K562 (cell line): Measurements from ENCODE around the gene TRPC4AP.

Source experiments
- HDAC2 ChIP-seq: fragments of 450-650 bp; IDR thresholded peaks from 2 replicates; pipeline ENCODE4 v1.6.1; 2016; ENCODE audit warnings: mild to moderate bottlenecking
- NFIC ChIP-seq: fragments of 450-650 bp; IDR thresholded peaks from 2 replicates; pipeline ENCODE4 v1.6.1; 2017; ENCODE audit warnings: mild to moderate bottlenecking, inconsistent platforms
- SP1 ChIP-seq: sonication (generic); formaldehyde crosslinking; IDR thresholded peaks from 2 replicates; pipeline ENCODE4 v1.8.1; 2022; ENCODE audit warnings: mild to moderate bottlenecking, missing genetic modification reagents
- ZNF561 ChIP-seq: fragments of 450-650 bp; formaldehyde crosslinking; conservative IDR thresholded peaks from 2 replicates; pipeline ENCODE4 v1.4.0; 2020; ENCODE audit warnings: mild to moderate bottlenecking, moderate library complexity
- TF ChIP-seq, protein P1 (sequence below): sonication (generic); formaldehyde crosslinking; IDR thresholded peaks from 2 replicates; pipeline ENCODE4 v1.5.0; 2020; ENCODE audit warnings: missing genetic modification reagents
- TF ChIP-seq, protein P2 (sequence below): fragments of 450-650 bp; IDR thresholded peaks from 2 replicates; pipeline ENCODE4 v1.6.1; 2018; ENCODE audit not compliant: partially characterized antibody
- TF ChIP-seq, protein P3 (sequence below), 3 experiments: IDR thresholded peaks in 2 of 3; conservative IDR thresholded peaks in 1 of 3; 2 replicates each; pipeline ENCODE4 v1.5.1; 2011 to 2012; ENCODE audit warnings: low read length in 3 of 3, mild to moderate bottlenecking in 3 of 3, control low read depth in 2 of 3, improper control_type of control experiment in 1 of 3, inconsistent platforms in 1 of 3, low read depth in 1 of 3, mixed read lengths in 1 of 3, moderate library complexity in 1 of 3; ENCODE audit not compliant: insufficient read depth in 2 of 3

DNA sequence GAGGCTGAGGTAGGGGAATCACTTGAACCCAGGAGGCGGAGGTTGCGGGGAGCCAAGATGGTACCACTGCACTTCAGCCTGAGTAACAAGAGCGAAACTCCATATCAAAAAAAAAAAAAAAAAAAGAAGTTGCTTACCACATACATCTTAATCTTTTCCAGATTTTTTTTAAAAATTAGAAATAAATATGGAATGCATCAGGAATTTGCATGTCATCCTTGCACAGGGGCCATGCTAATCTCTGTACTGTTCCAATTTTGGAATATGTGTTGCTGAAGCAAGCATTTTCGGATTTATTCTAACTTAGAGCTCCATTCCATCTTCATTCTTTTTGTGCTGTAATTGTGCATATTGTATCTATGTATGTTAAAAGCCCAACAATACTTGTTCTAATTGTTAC is 62.5 kb downstream of the TRPC4AP start:
- no peak for TF ChIP-seq ZNF561 (CRISPR knock-in tag)
- TF ChIP-seq SP1 (CRISPR knock-in tag): no peak
- TF ChIP-seq NFIC: no peak
- TF ChIP-seq, protein P1, sequence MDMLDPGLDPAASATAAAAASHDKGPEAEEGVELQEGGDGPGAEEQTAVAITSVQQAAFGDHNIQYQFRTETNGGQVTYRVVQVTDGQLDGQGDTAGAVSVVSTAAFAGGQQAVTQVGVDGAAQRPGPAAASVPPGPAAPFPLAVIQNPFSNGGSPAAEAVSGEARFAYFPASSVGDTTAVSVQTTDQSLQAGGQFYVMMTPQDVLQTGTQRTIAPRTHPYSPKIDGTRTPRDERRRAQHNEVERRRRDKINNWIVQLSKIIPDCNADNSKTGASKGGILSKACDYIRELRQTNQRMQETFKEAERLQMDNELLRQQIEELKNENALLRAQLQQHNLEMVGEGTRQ (CRISPR knock-in tag): no peak
- TF ChIP-seq, protein P2, sequence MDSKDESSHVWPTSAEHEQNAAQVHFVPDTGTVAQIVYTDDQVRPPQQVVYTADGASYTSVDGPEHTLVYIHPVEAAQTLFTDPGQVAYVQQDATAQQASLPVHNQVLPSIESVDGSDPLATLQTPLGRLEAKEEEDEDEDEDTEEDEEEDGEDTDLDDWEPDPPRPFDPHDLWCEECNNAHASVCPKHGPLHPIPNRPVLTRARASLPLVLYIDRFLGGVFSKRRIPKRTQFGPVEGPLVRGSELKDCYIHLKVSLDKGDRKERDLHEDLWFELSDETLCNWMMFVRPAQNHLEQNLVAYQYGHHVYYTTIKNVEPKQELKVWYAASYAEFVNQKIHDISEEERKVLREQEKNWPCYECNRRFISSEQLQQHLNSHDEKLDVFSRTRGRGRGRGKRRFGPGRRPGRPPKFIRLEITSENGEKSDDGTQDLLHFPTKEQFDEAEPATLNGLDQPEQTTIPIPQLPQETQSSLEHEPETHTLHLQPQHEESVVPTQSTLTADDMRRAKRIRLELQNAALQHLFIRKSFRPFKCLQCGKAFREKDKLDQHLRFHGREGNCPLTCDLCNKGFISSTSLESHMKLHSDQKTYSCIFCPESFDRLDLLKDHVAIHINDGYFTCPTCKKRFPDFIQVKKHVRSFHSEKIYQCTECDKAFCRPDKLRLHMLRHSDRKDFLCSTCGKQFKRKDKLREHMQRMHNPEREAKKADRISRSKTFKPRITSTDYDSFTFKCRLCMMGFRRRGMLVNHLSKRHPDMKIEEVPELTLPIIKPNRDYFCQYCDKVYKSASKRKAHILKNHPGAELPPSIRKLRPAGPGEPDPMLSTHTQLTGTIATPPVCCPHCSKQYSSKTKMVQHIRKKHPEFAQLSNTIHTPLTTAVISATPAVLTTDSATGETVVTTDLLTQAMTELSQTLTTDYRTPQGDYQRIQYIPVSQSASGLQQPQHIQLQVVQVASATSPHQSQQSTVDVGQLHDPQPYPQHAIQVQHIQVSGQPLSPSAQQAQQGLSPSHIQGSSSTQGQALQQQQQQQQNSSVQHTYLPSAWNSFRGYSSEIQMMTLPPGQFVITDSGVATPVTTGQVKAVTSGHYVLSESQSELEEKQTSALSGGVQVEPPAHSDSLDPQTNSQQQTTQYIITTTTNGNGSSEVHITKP: no peak
- TF ChIP-seq HDAC2: no peak
- TF ChIP-seq, protein P3, sequence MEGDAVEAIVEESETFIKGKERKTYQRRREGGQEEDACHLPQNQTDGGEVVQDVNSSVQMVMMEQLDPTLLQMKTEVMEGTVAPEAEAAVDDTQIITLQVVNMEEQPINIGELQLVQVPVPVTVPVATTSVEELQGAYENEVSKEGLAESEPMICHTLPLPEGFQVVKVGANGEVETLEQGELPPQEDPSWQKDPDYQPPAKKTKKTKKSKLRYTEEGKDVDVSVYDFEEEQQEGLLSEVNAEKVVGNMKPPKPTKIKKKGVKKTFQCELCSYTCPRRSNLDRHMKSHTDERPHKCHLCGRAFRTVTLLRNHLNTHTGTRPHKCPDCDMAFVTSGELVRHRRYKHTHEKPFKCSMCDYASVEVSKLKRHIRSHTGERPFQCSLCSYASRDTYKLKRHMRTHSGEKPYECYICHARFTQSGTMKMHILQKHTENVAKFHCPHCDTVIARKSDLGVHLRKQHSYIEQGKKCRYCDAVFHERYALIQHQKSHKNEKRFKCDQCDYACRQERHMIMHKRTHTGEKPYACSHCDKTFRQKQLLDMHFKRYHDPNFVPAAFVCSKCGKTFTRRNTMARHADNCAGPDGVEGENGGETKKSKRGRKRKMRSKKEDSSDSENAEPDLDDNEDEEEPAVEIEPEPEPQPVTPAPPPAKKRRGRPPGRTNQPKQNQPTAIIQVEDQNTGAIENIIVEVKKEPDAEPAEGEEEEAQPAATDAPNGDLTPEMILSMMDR (IDR thresholded peaks at IDR 0.05 in 2 of 3, conservative IDR thresholded peaks at IDR 0.05 in 1 of 3; ENCODE audit: insufficient read depth in 2 of 3, low read depth in 1 of 3, low read length in 3 of 3): no peak
